Measurements from ENCODE around the gene SRPX.

SRPX gene

GRCh38 chrX:38214551-38215531 lies 5.8 kb downstream of the SRPX start:
- H3K79me2 ChIP-seq (ENCODE audit: insufficient read depth, low read length) = no peaks in the 10 kb centered on the region
- no peaks in the 10 kb centered on the region for H3K36me3 ChIP-seq (ENCODE audit: low read length)
- no peaks in the 10 kb centered on the region for H3K27me3 ChIP-seq (ENCODE audit: low read length)
- no peak overlapping the region for H3K9ac ChIP-seq (ENCODE audit: low read length)
- H3K4me3 ChIP-seq (ENCODE audit: insufficient read depth, low read length, poor library complexity, severe bottlenecking) = no peak overlapping the region
- H3K9me3 ChIP-seq (ENCODE audit: insufficient read depth, low read length) = no peaks in the 10 kb centered on the region
- H2AFZ ChIP-seq (ENCODE audit: low read depth, low read length, severe bottlenecking) = no peak overlapping the region
- no peaks in the 10 kb centered on the region for H3F3A ChIP-seq (ENCODE audit: insufficient read depth)
- H3K9me2 ChIP-seq (replicated peaks; ENCODE audit: insufficient read depth, low read length) = no peaks in the 10 kb centered on the region
- TF ChIP-seq CTCF (IDR thresholded peaks at IDR 0.05; ENCODE audit: insufficient read depth, low read length, poor library complexity, severe bottlenecking) = no peak
- TF ChIP-seq EZH2phosphoT487 (conservative IDR thresholded peaks at IDR 0.05; ENCODE audit: low read length) = no peak
- H3K27ac ChIP-seq (ENCODE audit: low read depth, low read length) = no peak overlapping the region
- H3K4me2 ChIP-seq (ENCODE audit: low read depth, low read length, poor library complexity, severe bottlenecking) = no peak overlapping the region
- H4K20me1 ChIP-seq (ENCODE audit: low read depth, low read length) = no peaks in the 10 kb centered on the region

GRCh38 chrX:38214044-38214443 lies 6.6 kb downstream of the SRPX start:
- no peak for TF ChIP-seq CTCF (IDR thresholded peaks at IDR 0.05; ENCODE audit: insufficient read depth, low read length, poor library complexity, severe bottlenecking)
- TF ChIP-seq EZH2phosphoT487 (conservative IDR thresholded peaks at IDR 0.05; ENCODE audit: low read length) = no peak

GRCh38 chrX:38211891-38212635 lies 8.6 kb downstream of the SRPX start:
- Histone ChIP-seq H3K27ac (ENCODE audit: low read depth, low read length) (no peak overlapping the region), H3K4me3 (ENCODE audit: insufficient read depth, low read length, poor library complexity, severe bottlenecking) (no peak overlapping the region), H3K9ac (ENCODE audit: low read length) (no peak overlapping the region), H3K9me3 (ENCODE audit: insufficient read depth, low read length) (no peaks in the 10 kb centered on the region), H3K27me3 (ENCODE audit: low read length) (no peaks in the 10 kb centered on the region), H2AFZ (ENCODE audit: low read depth, low read length, severe bottlenecking) (no peak overlapping the region), H3F3A (ENCODE audit: insufficient read depth) (no peaks in the 10 kb centered on the region), H4K20me1 (ENCODE audit: low read depth, low read length) (no peaks in the 10 kb centered on the region), H3K4me2 (ENCODE audit: low read depth, low read length, poor library complexity, severe bottlenecking) (no peak overlapping the region), H3K36me3 (ENCODE audit: low read length) (no peaks in the 10 kb centered on the region), H3K9me2 (replicated peaks; ENCODE audit: insufficient read depth, low read length) (no peaks in the 10 kb centered on the region), H3K79me2 (ENCODE audit: insufficient read depth, low read length) (no peaks in the 10 kb centered on the region)
- TF ChIP-seq CTCF (IDR thresholded peaks at IDR 0.05; ENCODE audit: insufficient read depth, low read length, poor library complexity, severe bottlenecking) = no peak
- TF ChIP-seq EZH2phosphoT487 (conservative IDR thresholded peaks at IDR 0.05; ENCODE audit: low read length) = no peak

More at GRCh38 chrX:38214044-38214443, 6.6 kb downstream of the SRPX start:
- Histone ChIP-seq H3K79me2 (ENCODE audit: insufficient read depth, low read length) (no peaks in the 10 kb centered on the region), H3K27ac (ENCODE audit: low read depth, low read length) (no peak overlapping the region), H3K27me3 (ENCODE audit: low read length) (no peaks in the 10 kb centered on the region), H3K9me2 (replicated peaks; ENCODE audit: insufficient read depth, low read length) (no peaks in the 10 kb centered on the region), H3K9ac (ENCODE audit: low read length) (no peak overlapping the region), H4K20me1 (ENCODE audit: low read depth, low read length) (no peaks in the 10 kb centered on the region), H2AFZ (ENCODE audit: low read depth, low read length, severe bottlenecking) (no peak overlapping the region), H3K9me3 (ENCODE audit: insufficient read depth, low read length) (no peaks in the 10 kb centered on the region), H3K4me2 (ENCODE audit: low read depth, low read length, poor library complexity, severe bottlenecking) (no peak overlapping the region), H3K36me3 (ENCODE audit: low read length) (no peaks in the 10 kb centered on the region), H3F3A (ENCODE audit: insufficient read depth) (no peaks in the 10 kb centered on the region), H3K4me3 (ENCODE audit: insufficient read depth, low read length, poor library complexity, severe bottlenecking) (no peak overlapping the region)
